Activated CD8-positive, alpha-beta memory T cell treated with anti-CD3 and anti-CD28 coated beads for 1 hour (primary cell): ENCODE measurements around the gene ZNF319.

Experiments
- DNase-seq, 2 donors: peaks; one replicate each; pipeline ENCODE4 v3.0.0-alpha.2; 2020; ENCODE audit warnings: low read depth in 1 of 2; ENCODE audit errors: extremely low read depth in 1 of 2

Gene ZNF319

GRCh38 chr16:57998992-57999365, 1.5 kb downstream of the ZNF319 start:
- DNase-seq: no peak

DNA sequence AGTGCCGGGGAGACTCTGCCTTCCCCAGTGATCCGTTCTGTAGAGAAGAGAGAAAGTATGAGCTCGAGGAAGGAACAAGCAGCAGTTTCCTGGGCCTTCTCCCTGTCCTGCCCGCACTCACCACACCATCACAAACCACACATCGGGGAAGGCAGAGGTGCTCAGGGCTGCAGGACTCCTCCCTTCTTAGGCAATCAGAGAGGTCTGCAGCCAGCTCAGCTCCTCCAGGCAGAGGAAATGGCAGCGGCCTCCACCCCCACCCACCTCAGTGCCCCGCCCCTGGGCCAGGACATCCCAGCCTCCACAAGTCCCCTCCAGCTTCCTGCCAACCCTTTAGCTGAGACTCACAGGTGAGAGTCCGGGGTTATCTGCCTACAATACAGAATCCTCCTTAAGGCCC, 2.0 kb downstream of the ZNF319 start:
- peak in 1 of 2 donors; percentile 35 for DNase-seq

- DNase-seq: no peak
These were observed 2.8 kb downstream of the ZNF319 start for GRCh38 chr16:57997528-57998265.

- no peak for DNase-seq
These were observed 3.3 kb downstream of the ZNF319 start for GRCh38 chr16:57997176-57997527.

DNA sequence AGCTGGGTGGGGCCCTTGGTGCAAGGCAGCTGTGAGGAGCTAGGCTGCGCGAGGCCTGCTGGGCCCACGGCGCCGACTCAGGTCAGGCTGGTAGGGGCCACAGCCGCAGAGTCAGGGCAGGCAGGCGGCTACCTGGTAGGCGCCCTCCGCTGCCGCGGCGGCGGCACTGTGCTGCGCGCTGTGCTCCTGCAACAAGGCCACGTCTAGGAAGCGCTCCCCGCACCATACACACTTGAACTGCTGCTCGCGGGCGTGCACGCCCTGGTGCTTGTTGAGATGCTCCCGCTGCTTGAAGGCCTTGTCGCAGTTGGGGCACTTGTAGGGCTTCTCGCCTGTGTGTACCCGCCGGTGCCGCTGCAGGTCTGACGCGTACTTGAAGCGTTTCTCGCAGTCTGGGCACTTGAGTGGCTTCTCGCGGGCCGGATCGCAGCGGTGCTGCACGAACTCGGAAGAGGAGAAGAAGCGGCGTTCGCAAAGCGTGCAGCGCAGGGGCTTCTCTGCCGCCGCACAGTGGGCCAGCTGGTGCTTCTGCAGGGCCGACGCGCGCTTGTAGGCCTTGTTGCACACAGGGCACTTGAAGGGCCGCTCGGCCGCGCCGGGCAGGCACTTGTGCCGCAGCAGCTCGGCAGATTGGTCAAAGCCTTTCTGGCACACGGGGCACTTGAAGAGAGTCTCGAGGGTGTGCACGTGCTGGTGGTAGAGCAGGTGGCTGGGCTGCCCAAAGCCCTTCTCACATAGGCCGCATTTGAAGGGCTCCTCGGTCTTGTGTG, 3.9 kb downstream of the ZNF319 start:
- no peak for DNase-seq

GRCh38 chr16:57995721-57996405, 4.6 kb downstream of the ZNF319 start:
- DNase-seq: no peak

DNA sequence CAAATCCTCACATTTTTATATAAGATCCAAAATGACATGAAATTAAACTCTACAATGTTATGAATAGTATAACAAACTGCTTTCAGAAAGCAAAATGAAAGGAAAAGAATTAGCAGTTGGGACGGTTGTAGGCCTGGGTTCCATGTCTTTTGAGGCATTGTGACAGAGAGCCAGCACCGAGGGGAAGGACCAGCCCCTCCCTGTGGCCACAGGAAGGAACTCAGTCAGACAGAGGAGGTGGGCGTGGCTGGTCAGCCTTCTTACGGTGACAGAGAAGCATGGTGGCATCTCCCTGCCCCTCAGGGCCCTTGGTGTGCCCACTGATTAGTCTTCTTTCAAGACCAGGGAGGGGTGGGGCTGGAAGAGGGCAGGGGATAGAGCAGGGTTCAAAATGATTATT, 5.7 kb downstream of the ZNF319 start:
- peak in 1 of 2 donors; percentile 19 for DNase-seq

GRCh38 chr16:57994361-57994760, 6.1 kb downstream of the ZNF319 start:
- no peak for DNase-seq

- no peak for DNase-seq
These were observed 6.6 kb downstream of the ZNF319 start for GRCh38 chr16:57993897-57994296.

- DNase-seq: no peak
These were observed 7.0 kb downstream of the ZNF319 start for GRCh38 chr16:57993438-57993837.

DNA sequence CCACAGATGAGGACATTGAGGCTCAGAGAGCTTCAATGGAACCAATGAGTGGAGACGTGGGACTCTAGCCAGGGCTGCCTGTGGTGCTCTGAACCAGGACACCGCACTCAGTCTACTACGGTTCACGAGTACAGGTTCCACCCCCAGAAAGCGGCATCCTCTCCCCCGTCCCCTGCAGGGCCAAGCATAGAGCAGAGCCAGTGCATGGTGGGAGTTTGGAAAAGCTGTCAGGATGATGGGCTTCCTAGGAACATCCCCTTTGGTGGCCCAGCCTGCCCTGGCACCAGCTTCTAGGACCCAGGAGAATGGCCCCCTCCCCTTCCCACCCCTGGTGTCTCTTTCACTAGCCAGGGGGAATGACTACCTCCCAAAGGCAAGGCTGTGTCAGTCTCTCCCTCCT, 8.4 kb downstream of the ZNF319 start:
- DNase-seq: no peak

DNA sequence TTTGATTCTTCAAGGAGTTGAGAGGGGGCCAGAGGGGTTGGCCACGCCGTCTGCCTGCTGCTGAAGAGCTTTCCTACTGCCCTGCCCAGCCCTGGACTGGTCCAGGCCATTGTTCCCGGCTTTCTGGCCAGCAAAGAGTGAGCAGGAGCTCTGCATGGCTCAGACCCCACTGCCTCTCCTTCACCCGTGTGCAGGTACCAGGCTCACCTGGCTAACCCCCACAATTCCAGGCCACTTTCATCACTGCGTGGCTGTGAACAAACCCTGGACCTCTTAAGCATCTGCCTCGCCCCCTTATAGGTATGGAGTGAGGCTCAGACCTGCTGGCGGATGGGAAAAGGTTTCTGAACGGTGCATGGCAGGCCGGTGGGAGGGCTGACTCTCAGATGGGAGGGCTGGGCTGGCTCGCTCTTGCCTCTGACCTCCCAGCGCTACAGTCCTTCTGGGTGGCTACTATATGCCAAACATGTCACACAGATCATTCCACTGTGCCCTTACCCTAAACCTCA, 8.9 kb downstream of the ZNF319 start:
- DNase-seq: no peak

DNA sequence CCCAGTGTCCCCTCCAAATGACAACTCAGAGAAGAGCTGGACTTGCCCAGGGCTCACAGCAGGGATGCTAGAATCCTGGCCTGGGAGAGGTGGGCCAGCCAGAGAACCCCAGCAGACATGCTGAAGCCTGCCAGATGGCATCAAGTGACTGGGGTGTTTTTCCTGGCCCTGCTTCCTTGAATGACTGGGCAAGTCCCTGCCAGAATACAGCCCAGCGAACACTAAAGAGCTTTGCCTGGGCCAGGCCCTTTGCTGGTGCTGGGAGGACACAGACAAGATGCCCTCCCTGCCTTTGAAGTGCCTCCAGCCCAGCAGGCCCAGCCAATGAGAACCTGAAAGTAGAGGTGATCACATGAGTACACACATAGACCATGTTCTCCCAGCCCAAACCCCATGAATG, 11.5 kb downstream of the ZNF319 start:
- DNase-seq: no peak

DNA sequence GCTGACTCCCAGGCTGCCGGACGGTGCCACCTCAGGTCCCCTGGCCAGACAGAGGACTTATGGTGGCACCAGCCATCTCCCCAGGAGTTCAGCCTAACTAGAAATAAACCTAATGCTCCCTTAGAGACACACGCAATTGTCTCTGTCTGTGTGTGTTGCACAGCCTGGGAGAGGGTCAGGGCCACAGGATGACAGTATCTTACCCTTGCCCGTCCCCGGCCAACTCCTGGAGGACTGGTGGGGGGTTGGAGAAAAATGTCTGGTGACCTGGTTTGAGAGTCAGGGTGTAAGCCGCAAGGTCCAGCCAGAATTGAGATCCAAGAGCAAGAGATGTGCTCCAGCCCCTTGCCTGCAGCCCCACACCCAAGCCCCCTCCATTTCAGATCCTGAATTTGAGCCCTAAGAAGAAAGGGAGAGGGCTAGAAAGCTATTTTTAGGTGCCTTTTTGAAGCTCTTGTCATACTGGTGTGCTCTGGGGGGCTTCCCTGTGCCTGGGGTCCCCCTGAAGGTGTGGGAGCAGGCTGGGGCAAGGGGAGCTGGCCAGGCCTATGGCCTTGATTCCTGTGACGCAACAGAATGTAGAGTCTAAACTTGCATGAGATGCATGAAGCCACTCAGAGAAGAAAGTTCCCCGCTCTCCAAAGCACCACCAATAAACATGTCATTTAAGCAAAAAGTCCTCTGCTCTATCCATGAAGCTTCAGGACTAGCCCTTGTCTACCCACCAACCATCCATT, 12.9 kb downstream of the ZNF319 start:
- DNase-seq: no peak

GRCh38 chr16:57986196-57986595, 14.3 kb downstream of the ZNF319 start:
- DNase-seq: no peak

- peak in 1 of 2 donors; percentile 8 for DNase-seq
These were observed 15.0 kb downstream of the ZNF319 start for GRCh38 chr16:57985204-57986181.

GRCh38 chr16:57984443-57985203, 15.8 kb downstream of the ZNF319 start:
- peak; percentile 80 to 85 for DNase-seq

DNA sequence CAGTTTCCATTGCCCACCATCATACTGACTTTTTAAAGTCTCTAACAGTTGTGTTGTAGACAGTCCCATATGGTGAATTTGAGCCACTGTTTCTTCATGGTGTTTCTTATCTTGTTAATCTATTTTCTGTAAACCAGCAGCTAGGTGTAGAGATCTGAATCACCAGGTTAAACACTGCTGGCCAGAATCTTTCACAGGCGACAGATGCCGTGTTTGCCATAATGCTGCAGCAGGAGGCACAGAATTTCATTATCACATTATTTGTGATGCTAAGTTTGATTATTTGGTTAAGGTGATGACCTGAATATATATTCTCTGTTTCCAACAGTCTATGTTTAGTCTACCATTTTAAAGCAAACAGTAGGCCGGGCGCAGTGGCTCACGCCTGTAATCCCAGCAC, 18.1 kb downstream of the ZNF319 start:
- no peak for DNase-seq

- no peak for DNase-seq
These were observed 18.8 kb downstream of the ZNF319 start for GRCh38 chr16:57981636-57982035.
